HEK293 (cell line): ENCODE measurements around the gene BCOR.

Experiments
- CTCF ChIA-PET: fragments of 350-600 bp; formaldehyde crosslinking; extraction: SDS; loops from one replicate; lab custom pipeline; 2021; ENCODE audit warnings: antibody characterized with exemption; lab: Yijun Ruan, JAX
- POLR2A ChIA-PET: fragments of 300-600 bp; formaldehyde crosslinking; extraction: SDS; loops from one replicate; lab custom pipeline; 2020; ENCODE audit warnings: antibody characterized with exemption, inconsistent platforms; lab: Yijun Ruan, JAX
- H3K27ac ChIP-seq: fragments of 200-500 bp; sonication (Bioruptor generic); 2 replicates; pipeline ENCODE4 v1.5.1; 2014; ENCODE audit warnings: low read depth, low read length, control low read depth, inconsistent platforms; ENCODE audit errors: extremely low read depth
- H3K36me3 ChIP-seq, 2 experiments: fragments of 200-500 bp in 1 of 2; sonication (Bioruptor generic) in 1 of 2; 1 replicate in 1 of 2; 2 replicates in 1 of 2; pipeline ENCODE4 v1.5.1; 2014 to 2017; ENCODE audit warnings: inconsistent platforms in 2 of 2, low read length in 2 of 2; ENCODE audit not compliant: control insufficient read depth in 2 of 2, insufficient read depth in 1 of 2
- H3K4me1 ChIP-seq: fragments of 200-500 bp; sonication (Bioruptor generic); 2 replicates; pipeline ENCODE4 v1.5.1; 2014; ENCODE audit warnings: mild to moderate bottlenecking, low read length, inconsistent platforms; ENCODE audit not compliant: control insufficient read depth, insufficient read depth
- H3K4me3 ChIP-seq: 2 replicates; pipeline ENCODE4 v1.5.1; 2011; ENCODE audit warnings: low read depth, mild to moderate bottlenecking, control low read depth, low read length, moderate library complexity
- H3K9me3 ChIP-seq: fragments of 200-500 bp; sonication (Bioruptor generic); 2 replicates; pipeline ENCODE4 v1.5.1; 2014; ENCODE audit warnings: low read depth, low read length, inconsistent platforms; ENCODE audit not compliant: control insufficient read depth, insufficient read depth
- HOXA7 ChIP-seq: sonication (generic); formaldehyde crosslinking; IDR thresholded peaks from 2 replicates; pipeline ENCODE4 v1.8.1; 2022; ENCODE audit warnings: missing genetic modification reagents, borderline replicate concordance
- KLF8 ChIP-seq: fragments of 450-650 bp; formaldehyde crosslinking; IDR thresholded peaks from 2 replicates; pipeline ENCODE4 v1.5.1; 2016; ENCODE audit warnings: missing biosample characterization, missing genetic modification characterization
- TRIM28 ChIP-seq: IDR thresholded peaks from 2 replicates; pipeline ENCODE4 v1.6.1; 2011; ENCODE audit warnings: low read length, control low read depth, borderline replicate concordance
- ZBTB8A ChIP-seq: fragments of 450-650 bp; formaldehyde crosslinking; IDR thresholded peaks from 2 replicates; pipeline ENCODE4 v1.5.1; 2016; ENCODE audit warnings: missing biosample characterization, missing genetic modification characterization
- ZFP3 ChIP-seq: fragments of 450-650 bp; formaldehyde crosslinking; IDR thresholded peaks from 2 replicates; pipeline ENCODE4 v1.5.1; 2016; ENCODE audit warnings: low read depth, missing biosample characterization, missing genetic modification characterization
- ZNF184 ChIP-seq: fragments of 450-650 bp; IDR thresholded peaks from 2 replicates; pipeline ENCODE4 v1.5.1; 2018; ENCODE audit warnings: missing biosample characterization, mild to moderate bottlenecking, missing genetic modification characterization
- ZNF266 ChIP-seq: fragments of 450-650 bp; formaldehyde crosslinking; IDR thresholded peaks from 2 replicates; pipeline ENCODE4 v1.5.1; 2016; ENCODE audit warnings: missing biosample characterization, missing genetic modification characterization, low read depth
- ZNF292 ChIP-seq: fragments of 450-650 bp; formaldehyde crosslinking; IDR thresholded peaks from 2 replicates; pipeline ENCODE4 v1.5.1; 2016; ENCODE audit warnings: low read depth, missing biosample characterization, missing genetic modification characterization, borderline replicate concordance
- ZNF366 ChIP-seq: fragments of 450-650 bp; formaldehyde crosslinking; conservative IDR thresholded peaks from 2 replicates; pipeline ENCODE4 v1.5.1; 2016; ENCODE audit warnings: missing biosample characterization, missing genetic modification characterization
- ZNF391 ChIP-seq: fragments of 450-650 bp; formaldehyde crosslinking; IDR thresholded peaks from 2 replicates; pipeline ENCODE4 v1.5.1; 2016; ENCODE audit warnings: low read depth, missing biosample characterization, missing genetic modification characterization, borderline replicate concordance
- ZNF426 ChIP-seq: fragments of 450-650 bp; formaldehyde crosslinking; IDR thresholded peaks from 2 replicates; pipeline ENCODE4 v1.5.1; 2017; ENCODE audit warnings: missing biosample characterization, missing genetic modification characterization, mild to moderate bottlenecking, inconsistent platforms, moderate library complexity
- ZNF677 ChIP-seq: fragments of 450-650 bp; IDR thresholded peaks from 2 replicates; pipeline ENCODE4 v1.5.0; 2018; ENCODE audit warnings: missing biosample characterization, mild to moderate bottlenecking, missing genetic modification characterization, moderate library complexity
- ZNF792 ChIP-seq: fragments of 450-650 bp; formaldehyde crosslinking; IDR thresholded peaks from 2 replicates; pipeline ENCODE4 v1.5.1; 2016; ENCODE audit warnings: missing biosample characterization, missing genetic modification characterization
- ZSCAN30 ChIP-seq: fragments of 450-650 bp; IDR thresholded peaks from 2 replicates; pipeline ENCODE4 v1.5.1; 2018; ENCODE audit warnings: missing biosample characterization, mild to moderate bottlenecking, missing genetic modification characterization, moderate library complexity
- ZXDB ChIP-seq: fragments of 450-650 bp; formaldehyde crosslinking; IDR thresholded peaks from 2 replicates; pipeline ENCODE4 v1.5.1; 2016; ENCODE audit warnings: missing biosample characterization, missing genetic modification characterization
- TF ChIP-seq, protein P1 (sequence below): fragments of 450-650 bp; formaldehyde crosslinking; IDR thresholded peaks from 2 replicates; pipeline ENCODE4 v1.5.1; 2016; ENCODE audit warnings: missing biosample characterization, missing genetic modification characterization
- TF ChIP-seq, protein P2 (sequence below): fragments of 450-650 bp; formaldehyde crosslinking; IDR thresholded peaks from 2 replicates; pipeline ENCODE4 v1.5.1; 2016; ENCODE audit warnings: missing biosample characterization, missing genetic modification characterization
- TF ChIP-seq, protein P3 (sequence below): fragments of 450-650 bp; formaldehyde crosslinking; IDR thresholded peaks from 2 replicates; pipeline ENCODE4 v1.5.1; 2016; ENCODE audit warnings: missing biosample characterization, missing genetic modification characterization
- TF ChIP-seq, protein P4 (sequence below): fragments of 450-650 bp; formaldehyde crosslinking; IDR thresholded peaks from 2 replicates; pipeline ENCODE4 v1.5.1; 2016; ENCODE audit warnings: missing biosample characterization, missing genetic modification characterization
- TF ChIP-seq, protein P5 (sequence below): fragments of 450-650 bp; formaldehyde crosslinking; IDR thresholded peaks from 2 replicates; pipeline ENCODE4 v1.5.1; 2016; ENCODE audit warnings: missing biosample characterization, missing genetic modification characterization
- TF ChIP-seq, protein P6 (sequence below): fragments of 450-650 bp; formaldehyde crosslinking; IDR thresholded peaks from 2 replicates; pipeline ENCODE4 v1.5.1; 2016; ENCODE audit warnings: missing biosample characterization, missing genetic modification characterization

The BCOR gene

DNA sequence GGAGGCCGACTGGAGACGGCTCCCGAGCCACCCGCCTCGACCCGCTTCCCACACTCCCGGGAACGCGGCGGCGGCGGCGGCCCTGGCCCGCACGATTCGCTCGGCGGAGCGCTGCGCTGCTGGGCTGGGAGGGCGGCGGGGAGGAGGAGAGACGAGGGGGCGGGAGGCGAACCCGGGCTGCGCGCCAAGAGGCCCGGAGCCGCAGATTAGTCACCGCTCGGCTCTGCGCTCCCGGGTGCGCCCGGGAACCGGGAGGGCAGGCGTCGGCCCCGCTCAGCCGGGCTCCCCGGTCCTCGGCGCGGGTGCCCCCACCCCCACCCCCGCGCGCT is 11.2 kb upstream of the BCOR start (continued):
- TF ChIP-seq, protein P1, sequence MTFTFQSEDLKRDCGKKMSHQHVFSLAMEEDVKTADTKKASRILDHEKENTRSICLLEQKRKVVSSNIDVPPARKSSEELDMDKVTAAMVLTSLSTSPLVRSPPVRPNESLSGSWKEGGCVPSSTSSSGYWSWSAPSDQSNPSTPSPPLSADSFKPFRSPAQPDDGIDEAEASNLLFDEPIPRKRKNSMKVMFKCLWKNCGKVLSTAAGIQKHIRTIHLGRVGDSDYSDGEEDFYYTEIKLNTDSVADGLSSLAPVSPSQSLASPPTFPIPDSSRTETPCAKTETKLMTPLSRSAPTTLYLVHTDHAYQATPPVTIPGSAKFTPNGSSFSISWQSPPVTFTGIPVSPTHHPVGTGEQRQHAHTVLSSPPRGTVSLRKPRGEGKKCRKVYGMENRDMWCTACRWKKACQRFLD (tag by site-specific recombination), result no peak
- TF ChIP-seq TRIM28 (no peak), ZNF792 (tag by site-specific recombination) (no peak), ZNF391 (tag by site-specific recombination) (no peak), HOXA7 (CRISPR knock-in tag) (no peak), ZBTB8A (peak; percentile 89), ZNF266 (no peak), ZNF184 (tag by site-specific recombination) (no peak), ZSCAN30 (tag by site-specific recombination) (peak; percentile 31; the same call in 1 of the 2 replicates), ZNF292 (tag by site-specific recombination) (no peak)
- TF ChIP-seq, protein P2, sequence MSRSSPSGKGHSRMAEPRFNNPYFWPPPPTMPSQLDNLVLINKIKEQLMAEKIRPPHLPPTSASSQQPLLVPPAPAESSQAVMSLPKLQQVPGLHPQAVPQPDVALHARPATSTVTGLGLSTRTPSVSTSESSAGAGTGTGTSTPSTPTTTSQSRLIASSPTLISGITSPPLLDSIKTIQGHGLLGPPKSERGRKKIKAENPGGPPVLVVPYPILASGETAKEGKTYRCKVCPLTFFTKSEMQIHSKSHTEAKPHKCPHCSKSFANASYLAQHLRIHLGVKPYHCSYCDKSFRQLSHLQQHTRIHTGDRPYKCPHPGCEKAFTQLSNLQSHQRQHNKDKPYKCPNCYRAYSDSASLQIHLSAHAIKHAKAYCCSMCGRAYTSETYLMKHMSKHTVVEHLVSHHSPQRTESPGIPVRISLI (tag by site-specific recombination), result no peak
- TF ChIP-seq, protein P3, sequence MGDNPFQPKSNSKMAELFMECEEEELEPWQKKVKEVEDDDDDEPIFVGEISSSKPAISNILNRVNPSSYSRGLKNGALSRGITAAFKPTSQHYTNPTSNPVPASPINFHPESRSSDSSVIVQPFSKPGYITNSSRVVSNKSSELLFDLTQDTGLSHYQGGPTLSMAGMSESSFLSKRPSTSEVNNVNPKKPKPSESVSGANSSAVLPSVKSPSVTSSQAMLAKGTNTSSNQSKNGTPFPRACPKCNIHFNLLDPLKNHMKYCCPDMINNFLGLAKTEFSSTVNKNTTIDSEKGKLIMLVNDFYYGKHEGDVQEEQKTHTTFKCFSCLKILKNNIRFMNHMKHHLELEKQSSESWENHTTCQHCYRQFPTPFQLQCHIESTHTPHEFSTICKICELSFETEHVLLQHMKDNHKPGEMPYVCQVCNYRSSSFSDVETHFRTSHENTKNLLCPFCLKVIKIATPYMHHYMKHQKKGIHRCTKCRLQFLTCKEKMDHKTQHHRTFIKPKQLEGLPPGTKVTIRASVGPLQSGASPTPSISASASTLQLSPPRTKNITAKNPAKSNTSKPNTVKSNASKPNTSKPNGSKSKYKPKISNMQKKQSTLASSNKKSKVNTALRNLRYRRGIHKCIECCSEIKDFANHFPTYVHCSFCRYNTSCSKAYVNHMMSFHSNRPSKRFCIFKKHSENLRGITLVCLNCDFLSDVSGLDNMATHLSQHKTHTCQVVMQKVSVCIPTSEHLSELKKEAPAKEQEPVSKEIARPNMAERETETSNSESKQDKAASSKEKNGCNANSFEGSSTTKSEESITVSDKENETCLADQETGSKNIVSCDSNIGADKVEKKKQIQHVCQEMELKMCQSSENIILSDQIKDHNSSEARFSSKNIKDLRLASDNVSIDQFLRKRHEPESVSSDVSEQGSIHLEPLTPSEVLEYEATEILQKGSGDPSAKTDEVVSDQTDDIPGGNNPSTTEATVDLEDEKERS (tag by site-specific recombination), result no peak
- TF ChIP-seq, protein P4, sequence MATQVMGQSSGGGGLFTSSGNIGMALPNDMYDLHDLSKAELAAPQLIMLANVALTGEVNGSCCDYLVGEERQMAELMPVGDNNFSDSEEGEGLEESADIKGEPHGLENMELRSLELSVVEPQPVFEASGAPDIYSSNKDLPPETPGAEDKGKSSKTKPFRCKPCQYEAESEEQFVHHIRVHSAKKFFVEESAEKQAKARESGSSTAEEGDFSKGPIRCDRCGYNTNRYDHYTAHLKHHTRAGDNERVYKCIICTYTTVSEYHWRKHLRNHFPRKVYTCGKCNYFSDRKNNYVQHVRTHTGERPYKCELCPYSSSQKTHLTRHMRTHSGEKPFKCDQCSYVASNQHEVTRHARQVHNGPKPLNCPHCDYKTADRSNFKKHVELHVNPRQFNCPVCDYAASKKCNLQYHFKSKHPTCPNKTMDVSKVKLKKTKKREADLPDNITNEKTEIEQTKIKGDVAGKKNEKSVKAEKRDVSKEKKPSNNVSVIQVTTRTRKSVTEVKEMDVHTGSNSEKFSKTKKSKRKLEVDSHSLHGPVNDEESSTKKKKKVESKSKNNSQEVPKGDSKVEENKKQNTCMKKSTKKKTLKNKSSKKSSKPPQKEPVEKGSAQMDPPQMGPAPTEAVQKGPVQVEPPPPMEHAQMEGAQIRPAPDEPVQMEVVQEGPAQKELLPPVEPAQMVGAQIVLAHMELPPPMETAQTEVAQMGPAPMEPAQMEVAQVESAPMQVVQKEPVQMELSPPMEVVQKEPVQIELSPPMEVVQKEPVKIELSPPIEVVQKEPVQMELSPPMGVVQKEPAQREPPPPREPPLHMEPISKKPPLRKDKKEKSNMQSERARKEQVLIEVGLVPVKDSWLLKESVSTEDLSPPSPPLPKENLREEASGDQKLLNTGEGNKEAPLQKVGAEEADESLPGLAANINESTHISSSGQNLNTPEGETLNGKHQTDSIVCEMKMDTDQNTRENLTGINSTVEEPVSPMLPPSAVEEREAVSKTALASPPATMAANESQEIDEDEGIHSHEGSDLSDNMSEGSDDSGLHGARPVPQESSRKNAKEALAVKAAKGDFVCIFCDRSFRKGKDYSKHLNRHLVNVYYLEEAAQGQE (tag by site-specific recombination), result no peak

DNA sequence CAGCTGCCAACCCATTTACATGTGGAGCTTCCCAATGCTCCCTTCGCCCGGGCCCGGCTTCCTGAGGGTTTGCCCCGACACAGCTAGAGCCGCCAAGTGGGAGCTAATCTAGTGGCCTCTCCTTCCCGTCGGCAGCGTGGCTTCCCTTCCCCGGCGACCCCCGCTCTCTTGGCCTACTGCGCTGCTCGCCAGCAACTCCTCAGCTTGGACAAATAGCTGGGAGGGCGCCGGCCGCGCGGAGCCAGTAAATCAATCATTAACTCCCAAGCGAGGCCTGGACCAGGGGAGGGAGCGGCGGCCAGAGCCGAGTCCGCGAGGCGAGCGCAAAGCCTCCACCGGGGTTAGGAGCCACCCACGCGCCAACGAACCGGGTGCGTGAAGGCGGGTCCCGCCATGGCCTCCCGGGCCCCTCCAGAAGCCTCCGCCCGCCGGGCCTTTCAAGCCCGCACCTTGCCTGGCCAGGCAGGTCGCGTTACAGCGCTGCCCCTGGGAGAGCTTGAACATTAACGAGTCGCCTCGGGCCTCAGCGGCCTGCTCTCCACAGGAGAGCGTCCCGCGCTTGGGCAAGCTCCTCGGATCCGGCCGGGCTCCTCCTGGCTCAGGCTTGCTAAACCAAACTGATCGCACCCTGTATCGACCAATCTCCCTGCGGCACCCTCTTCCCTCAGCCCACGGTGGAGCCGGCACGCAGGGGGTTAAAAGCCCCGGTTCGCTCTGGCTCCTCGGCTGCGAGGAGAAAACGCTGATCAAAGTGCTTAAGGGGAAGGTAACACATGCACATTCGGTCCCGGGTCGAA is 10.6 kb upstream of the BCOR start:
- Histone ChIP-seq H3K4me1 (peaks cover 14% of the 10 kb centered on the region), H3K36me3 (no peaks in the 10 kb centered on the region), H3K4me3 (peak overlapping the region; percentile 51), H3K9me3 (no peaks in the 10 kb centered on the region), H3K27ac (peak overlapping the region; percentile 100)
- POLR2A ChIA-PET, result interaction anchor here (0.6 to 5.7 kb wide), 4 partner anchors 10 to 859 kb away, joined by 3 to 50 read pairs (median 4); partner anchors contain the start of gene BCOR
- CTCF ChIA-PET, result interaction anchor here (0.6 to 0.7 kb wide), 2 partner anchors 278 to 294 kb away, joined by 3 to 4 read pairs; no protein-coding TSS in a partner anchor
- TF ChIP-seq ZNF677 (tag by site-specific recombination) (no peak), KLF8 (tag by site-specific recombination) (peak; percentile 29; the same call in 1 of the 2 replicates), ZFP3 (tag by site-specific recombination) (no peak), ZNF366 (tag by site-specific recombination) (no peak), ZNF426 (tag by site-specific recombination) (no peak), ZXDB (tag by site-specific recombination) (peak; percentile 63)
- TF ChIP-seq, protein P5, sequence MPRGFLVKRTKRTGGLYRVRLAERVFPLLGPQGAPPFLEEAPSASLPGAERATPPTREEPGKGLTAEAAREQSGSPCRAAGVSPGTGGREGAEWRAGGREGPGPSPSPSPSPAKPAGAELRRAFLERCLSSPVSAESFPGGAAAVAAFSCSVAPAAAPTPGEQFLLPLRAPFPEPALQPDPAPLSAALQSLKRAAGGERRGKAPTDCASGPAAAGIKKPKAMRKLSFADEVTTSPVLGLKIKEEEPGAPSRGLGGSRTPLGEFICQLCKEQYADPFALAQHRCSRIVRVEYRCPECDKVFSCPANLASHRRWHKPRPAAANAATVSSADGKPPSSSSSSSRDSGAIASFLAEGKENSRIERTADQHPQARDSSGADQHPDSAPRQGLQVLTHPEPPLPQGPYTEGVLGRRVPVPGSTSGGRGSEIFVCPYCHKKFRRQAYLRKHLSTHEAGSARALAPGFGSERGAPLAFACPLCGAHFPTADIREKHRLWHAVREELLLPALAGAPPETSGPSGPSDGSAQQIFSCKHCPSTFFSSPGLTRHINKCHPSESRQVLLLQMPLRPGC, result no peak
- TF ChIP-seq, protein P6, sequence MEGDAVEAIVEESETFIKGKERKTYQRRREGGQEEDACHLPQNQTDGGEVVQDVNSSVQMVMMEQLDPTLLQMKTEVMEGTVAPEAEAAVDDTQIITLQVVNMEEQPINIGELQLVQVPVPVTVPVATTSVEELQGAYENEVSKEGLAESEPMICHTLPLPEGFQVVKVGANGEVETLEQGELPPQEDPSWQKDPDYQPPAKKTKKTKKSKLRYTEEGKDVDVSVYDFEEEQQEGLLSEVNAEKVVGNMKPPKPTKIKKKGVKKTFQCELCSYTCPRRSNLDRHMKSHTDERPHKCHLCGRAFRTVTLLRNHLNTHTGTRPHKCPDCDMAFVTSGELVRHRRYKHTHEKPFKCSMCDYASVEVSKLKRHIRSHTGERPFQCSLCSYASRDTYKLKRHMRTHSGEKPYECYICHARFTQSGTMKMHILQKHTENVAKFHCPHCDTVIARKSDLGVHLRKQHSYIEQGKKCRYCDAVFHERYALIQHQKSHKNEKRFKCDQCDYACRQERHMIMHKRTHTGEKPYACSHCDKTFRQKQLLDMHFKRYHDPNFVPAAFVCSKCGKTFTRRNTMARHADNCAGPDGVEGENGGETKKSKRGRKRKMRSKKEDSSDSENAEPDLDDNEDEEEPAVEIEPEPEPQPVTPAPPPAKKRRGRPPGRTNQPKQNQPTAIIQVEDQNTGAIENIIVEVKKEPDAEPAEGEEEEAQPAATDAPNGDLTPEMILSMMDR, result peak; percentile 21; the same call in 1 of the 2 replicates
